Transverse colon (tissue), 3 donors: ENCODE results near the gene ZFYVE27.

Source experiments
- CTCF ChIP-seq, 5 experiments: fragments of 200-600 bp in 3 of 5; fragments of 450-650 bp in 2 of 5; sonication (generic) in 3 of 5; IDR thresholded peaks; 1 replicate in 2 of 5; 2 replicates in 3 of 5; pipeline ENCODE4 v1.5.1; 2016 to 2017; ENCODE audit warnings: antibody characterized with exemption in 5 of 5, inconsistent platforms in 3 of 5, mild to moderate bottlenecking in 2 of 5, moderate library complexity in 1 of 5
- EP300 ChIP-seq: sonication (generic); formaldehyde crosslinking; IDR thresholded peaks from one replicate; pipeline ENCODE4 v1.6.1; 2017; ENCODE audit warnings: antibody characterized with exemption, low read depth
- POLR2A ChIP-seq: fragments of 450-650 bp; IDR thresholded peaks from one replicate; pipeline ENCODE4 v1.6.1; 2016; ENCODE audit warnings: antibody characterized with exemption, mild to moderate bottlenecking, moderate library complexity

GRCh38 chr10:97726636-97727178 is 10.2 kb upstream of the ZFYVE27 start:
- TF ChIP-seq CTCF (IDR thresholded peaks at IDR 0.05) = no peak
- no peak for TF ChIP-seq POLR2A
- TF ChIP-seq EP300 = no peak
